Activated T-cell treated with anti-CD3 and anti-CD28 coated beads for 24 hours (primary cell): Measurements from ENCODE around the gene PCARE.

Experiments used
- DNase-seq: peaks from one replicate; pipeline ENCODE4 v3.0.0-alpha.2; 2020; ENCODE audit warnings: low read depth

PCARE gene

DNA sequence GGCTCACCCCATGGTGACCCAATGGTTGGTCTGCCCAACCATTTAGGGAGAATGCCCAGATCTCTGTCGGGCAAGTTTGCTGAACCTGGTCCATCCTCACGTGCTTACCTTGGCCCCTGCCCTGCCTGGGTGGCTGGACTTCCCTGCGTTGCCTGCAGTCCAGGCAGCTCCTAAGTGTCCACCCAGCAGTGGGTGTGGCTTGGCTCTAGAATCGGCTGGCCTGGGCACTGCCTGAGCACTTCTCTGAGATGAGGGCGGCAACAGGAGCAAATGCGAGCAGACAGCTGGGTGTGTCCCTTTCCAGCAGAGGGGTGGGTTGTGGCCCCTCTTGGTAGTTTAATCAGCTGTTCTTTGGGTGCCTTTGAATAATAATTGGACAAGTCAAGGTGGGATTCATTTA lies 11.3 kb downstream of the PCARE start:
- DNase-seq: no peak

GRCh38 chr2:29062371-29062770 lies 12.0 kb downstream of the PCARE start:
- no peak for DNase-seq

- DNase-seq: no peak
These were observed 12.7 kb downstream of the PCARE start for GRCh38 chr2:29061616-29062015.

GRCh38 chr2:29061176-29061575 lies 13.1 kb downstream of the PCARE start:
- no peak for DNase-seq

- no peak for DNase-seq
These were observed 13.9 kb downstream of the PCARE start for GRCh38 chr2:29060441-29060840.

DNA sequence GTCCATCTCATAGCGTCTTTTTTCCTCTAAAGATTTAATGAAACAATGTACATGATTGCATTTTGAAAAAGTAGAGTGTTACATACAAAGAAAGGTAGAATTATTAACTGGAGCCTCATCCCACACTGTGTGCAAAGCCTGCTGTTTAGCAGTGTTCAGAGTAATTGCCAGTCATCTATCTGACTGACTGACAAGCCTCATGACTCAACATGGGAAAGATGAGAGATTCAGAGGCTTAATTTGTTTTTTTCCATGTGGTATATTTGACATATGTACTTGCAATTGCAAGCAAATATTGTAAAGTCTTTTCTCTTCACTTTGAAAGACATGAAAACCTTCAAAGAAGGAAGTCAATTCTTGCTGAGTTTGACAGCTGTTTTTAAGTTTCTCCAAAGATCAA lies 14.7 kb downstream of the PCARE start:
- DNase-seq: no peak

GRCh38 chr2:29057006-29057405 lies 17.3 kb downstream of the PCARE start:
- DNase-seq: no peak

- DNase-seq: no peak
These were observed 17.9 kb downstream of the PCARE start for GRCh38 chr2:29056452-29056851.

GRCh38 chr2:29055601-29056000 lies 18.7 kb downstream of the PCARE start:
- no peak for DNase-seq

DNA sequence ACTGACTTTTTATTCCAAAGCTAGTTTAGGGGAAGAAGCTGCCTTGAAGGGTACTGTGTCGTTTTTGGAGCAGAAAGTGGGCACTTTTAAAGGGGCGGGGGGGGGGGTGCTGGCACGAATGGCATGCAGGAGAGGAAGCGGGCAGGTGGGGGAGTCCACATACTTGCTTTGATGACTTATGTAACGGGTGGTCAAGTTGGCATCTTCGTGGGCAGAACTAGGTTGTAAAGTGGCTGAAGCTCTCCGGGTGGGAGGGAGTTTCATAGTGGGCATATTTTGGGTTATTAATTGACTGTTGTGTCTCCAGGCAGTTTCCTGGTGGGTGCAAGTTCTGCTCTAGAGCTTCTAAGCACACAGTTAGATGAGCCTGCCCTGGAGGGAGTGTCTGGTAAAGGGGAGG lies 19.9 kb downstream of the PCARE start:
- no peak for DNase-seq

GRCh38 chr2:29053670-29054400 lies 20.5 kb downstream of the PCARE start:
- DNase-seq: no peak

- no peak for DNase-seq
These were observed 21.1 kb downstream of the PCARE start for GRCh38 chr2:29053223-29053622.

DNA sequence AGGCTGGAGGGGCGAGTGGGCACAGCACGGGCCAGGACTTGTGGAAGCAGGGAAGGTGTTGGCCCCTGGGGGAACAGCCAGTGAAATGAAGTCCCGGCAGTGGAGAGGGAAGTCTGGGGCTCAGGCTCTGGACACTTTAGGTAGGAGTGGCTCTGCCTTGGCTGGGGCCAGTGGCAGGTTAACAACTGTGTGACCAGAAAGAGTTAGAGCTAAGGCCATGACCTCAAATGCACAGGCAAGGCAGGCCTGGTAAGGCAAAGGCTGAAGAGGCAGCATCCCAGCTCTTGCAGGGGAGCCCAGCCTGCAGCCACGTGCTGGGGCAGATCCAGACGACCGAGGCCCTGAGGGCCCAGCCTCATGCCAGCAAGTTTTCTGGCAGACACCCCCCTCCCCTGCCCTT lies 21.5 kb downstream of the PCARE start:
- DNase-seq: no peak

- DNase-seq: no peak
These were observed 22.6 kb downstream of the PCARE start for GRCh38 chr2:29051730-29052129.

- no peak for DNase-seq
These were observed 23.7 kb downstream of the PCARE start for GRCh38 chr2:29050591-29050990.

DNA sequence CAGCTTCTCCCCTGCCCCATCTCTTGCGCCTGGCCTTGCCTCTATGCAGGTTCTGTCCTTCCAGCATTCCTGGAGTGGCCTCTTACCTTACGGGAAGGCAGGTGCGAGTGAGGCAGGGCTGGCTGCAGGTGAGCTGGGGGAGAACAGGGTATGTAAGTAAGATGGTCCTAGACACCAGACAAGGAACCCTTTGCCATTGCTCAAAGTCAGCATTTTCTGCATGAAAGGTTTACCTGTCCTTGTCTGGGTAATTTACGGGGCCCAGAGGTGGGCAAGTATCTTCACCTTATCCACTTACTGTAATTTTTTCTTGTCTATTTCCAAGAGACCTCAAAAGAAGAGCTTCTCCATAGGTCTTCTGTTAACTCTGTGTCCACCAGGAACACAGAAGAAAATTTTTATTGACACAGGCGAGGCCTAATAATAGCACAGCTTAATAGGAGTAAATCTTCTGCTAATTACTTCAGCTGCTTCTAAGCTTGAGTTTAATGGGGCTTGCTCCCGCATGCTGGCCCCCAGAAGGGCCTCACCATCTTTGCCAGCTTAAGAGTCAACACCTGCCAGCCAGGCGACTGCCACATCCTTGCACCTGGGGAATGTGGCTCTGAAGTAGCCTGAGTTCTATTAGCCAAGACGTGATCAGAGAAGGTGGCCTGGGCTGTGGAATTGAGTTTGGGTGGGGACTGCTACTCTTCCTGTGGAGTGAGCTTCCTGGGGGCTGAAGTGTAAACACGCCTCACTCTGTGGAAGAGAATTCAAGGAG lies 27.1 kb downstream of the PCARE start:
- DNase-seq: no peak

- no peak for DNase-seq
These were observed 28.0 kb downstream of the PCARE start for GRCh38 chr2:29046321-29046720.

- no peak for DNase-seq
These were observed 29.9 kb downstream of the PCARE start for GRCh38 chr2:29044459-29044858.

DNA sequence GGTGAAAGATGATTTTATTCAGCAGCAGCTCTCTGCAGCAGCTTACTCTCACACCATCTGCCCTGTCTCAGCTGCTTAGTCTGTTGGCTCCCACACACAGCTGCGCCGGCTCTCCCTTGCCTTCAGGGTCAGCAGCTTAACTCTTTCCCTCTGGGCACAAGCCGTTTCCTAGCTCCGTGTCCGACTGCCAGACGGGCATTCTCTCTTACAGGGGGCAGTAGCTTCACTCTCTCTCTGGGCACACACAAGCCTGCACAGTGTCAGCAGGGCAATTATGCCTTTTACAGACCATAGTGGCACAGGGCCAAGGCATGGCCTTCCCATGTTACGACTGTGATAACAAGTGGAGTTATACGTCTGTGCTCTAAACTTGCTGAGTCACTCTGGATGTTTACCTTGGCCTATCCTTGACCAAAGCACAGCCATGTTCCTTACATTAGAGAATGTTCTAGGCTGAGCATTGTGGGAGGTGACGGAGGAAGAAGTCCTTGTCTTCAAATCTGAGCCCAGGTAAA lies 31.7 kb downstream of the PCARE start:
- DNase-seq: no peak

GRCh38 chr2:29041161-29041660 lies 33.1 kb downstream of the PCARE start:
- DNase-seq: no peak

GRCh38 chr2:29040552-29040951 lies 33.8 kb downstream of the PCARE start:
- DNase-seq: no peak

- no peak for DNase-seq
These were observed 34.4 kb downstream of the PCARE start for GRCh38 chr2:29039718-29040480.
